Activated naive CD8-positive, alpha-beta T cell treated with anti-CD3 and anti-CD28 coated beads, Interleukin-2, amount 50 U/mL, for 16 hours (primary cell): ENCODE measurements around the gene IL1RAPL2.
A peak's percentile ranks its signal among the peaks of the same experiment; 100 is the strongest.
"Not testable (repeated sequence)": the region's sequence is repeated elsewhere in the genome, so short reads cannot be mapped to it uniquely, and the experiment has no call there.

Experiments
- DNase-seq: peaks from one replicate; pipeline ENCODE4 v3.0.0-alpha.2; 2020; ENCODE audit warnings: low read depth, low spot score

Gene IL1RAPL2

DNA sequence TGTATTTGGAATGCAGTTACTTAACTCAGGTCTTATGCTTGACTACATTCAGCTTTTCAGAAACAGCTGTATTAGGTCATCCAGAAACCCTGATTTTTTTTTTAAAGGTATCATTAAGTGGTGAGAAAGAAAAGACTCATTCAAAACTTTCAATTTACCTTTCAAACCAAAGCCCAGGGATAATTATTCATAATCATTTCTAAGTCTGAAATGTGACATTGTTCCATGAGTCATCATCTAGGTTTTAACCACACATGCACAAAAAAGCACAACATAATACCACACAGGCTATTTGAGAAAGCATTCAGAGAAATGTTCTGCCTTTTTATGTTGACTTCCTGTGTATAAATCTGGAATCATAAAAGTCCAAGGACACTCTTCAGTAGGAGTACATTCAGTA lies 288.2 kb downstream of the IL1RAPL2 start:
- DNase-seq, result no peak

DNA sequence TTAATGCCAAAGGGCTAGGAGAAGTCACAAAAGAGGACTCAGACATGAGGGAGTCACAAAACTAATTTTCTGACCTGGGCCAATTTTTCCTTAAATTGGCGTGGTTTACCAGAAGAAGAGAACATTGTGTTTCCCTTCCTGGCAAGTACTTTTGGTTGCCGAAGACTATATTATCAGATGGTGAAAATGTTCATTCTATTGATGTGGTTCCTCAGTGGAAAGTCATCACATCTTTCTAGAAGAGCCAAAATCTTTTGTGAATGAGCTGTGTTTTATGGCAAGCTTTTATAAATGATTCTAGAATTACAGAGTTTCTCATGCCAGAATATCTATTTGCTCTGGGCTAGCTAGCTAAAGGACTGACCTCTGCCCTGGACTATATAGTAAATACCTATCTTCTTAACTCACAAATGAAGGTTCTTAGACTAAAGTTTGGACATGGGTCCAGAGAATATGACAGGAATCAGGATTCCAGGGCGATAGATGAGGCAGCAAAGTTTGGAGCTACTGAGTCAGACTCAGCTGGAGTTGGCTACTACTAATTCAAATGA lies 288.9 kb downstream of the IL1RAPL2 start:
- no peak for DNase-seq

DNA sequence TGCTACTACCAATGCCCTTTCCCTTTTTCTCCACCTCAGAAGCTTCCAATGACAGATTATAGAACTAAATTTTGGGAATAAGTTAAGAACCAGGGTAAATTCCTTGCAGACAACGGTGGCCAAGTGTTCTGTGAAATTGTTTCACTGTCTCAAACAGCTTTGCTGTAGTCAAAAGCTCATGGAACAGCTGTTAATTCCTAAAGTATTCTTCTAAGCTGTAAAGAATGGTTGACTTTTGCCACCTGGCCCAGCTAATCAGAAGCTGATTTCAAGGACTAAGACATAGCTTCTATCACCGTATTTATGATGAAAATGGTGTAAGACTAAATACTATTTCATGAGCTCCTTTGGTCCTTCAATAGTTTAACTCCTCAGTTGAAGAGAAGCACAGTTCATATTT lies 297.5 kb downstream of the IL1RAPL2 start:
- DNase-seq, result no peak

DNA sequence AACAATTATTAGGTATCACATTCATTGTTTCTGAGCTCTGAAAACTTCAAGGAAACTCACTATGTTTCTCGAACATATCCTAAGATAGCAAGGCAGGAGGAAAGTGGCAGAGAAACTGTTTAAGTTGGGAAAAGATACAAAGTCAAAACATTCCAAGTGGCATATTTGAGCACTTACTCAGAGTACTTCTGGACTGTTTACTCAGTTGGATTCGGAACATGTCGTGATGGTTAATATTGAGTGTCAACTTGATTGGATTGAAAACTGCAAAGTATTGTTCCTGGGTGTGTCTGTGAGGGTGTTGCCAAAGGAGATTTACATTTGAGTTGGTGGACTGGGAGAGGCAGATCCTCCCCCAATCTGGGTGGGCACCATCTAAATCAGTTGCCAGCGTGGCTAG lies 298.3 kb downstream of the IL1RAPL2 start:
- DNase-seq, result no peak

DNA sequence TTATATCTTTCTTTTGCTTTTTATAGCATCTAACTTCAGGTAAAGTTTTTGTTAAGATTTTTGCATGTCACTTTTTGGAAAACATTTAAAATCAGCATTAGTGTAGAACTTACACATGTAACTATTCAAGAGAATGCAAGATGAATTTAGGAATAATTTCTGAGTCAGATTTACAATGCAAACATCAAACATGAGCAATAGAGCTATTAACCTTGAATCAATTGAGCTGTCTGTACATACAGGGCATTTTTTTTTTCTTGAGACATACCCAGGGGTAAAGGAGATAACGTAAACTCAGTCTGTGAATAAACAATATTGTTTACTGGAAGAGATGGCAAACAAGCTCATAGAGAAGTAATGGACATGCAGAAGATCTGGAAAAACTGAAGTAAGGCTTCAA lies 311.5 kb downstream of the IL1RAPL2 start:
- no peak for DNase-seq

DNA sequence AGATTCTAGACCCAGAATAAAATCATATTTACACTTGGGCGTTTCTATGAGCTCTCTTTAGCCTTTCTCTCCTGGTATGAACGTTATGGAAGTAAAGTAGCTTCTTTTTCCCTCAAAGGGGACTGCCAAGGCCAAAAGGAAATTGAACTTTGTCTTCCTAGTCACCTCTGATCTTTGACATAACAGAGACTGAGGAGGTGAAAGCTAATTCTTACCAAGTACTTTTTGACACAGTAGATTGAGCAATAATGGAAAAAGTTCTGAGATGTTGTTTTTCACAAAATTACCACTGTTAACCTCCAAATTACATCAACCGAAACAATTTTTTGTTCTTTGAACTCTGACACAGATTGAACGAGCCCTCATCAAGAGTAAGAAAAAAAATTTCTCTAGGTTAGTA lies 336.1 kb downstream of the IL1RAPL2 start:
- no peak for DNase-seq

DNA sequence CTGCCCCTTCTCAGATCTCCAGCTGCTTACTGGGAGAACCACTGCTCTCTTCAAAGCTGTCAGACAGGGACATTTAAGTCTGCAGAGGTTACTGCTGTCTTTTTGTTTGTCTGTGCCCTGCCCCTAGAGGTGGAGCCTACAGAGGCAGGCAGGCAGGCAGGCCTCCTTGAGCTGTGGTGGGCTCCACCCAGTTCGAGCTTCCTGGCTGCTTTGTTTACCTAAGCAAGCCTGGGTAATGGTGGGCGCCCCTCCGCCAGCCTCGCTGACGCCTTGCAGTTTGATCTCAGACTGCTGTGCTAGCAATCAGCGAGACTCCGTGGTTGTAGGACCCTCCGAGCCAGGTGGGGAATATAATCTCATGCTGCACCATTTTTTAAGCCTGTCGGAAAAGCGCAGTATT lies 343.7 kb downstream of the IL1RAPL2 start:
- DNase-seq, result not testable (repeated sequence)

DNA sequence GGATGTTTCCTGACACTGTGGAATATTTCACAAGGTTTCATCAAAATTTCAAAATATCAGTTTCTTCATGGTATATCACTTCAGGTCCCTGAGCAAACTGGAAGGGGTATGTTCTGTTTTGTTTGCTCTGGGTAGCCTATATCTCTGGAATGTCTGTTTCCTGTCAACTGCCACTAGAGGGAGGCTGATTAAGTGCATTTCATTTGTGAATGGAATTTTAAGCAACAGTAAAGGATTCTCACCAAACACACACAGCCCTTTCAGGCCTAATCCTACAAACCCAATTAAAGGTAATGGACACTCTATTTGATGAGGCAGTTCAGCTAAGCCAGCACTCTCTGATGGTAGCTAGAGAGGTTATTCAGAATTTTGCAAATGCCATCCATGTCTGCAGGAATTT lies 347.3 kb downstream of the IL1RAPL2 start:
- DNase-seq, result no peak

DNA sequence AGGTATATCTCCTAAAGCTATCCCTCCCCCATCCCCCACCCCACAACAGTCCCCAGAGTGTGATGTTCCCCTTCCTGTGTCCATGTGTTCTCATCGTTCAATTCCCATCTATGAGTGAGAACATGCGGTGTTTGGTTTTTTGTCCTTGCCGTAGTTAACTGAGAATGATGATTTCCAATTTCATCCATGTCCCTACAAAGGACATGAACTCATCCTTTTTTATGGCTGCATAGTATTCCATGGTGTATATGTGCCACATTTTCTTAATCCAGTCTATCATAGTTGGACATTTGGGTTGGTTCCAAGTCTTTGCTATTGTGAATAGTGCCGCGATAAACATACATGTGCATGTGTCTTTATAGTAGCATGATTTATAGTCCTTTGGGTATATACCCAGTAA lies 348.7 kb downstream of the IL1RAPL2 start:
- not testable (repeated sequence) for DNase-seq

DNA sequence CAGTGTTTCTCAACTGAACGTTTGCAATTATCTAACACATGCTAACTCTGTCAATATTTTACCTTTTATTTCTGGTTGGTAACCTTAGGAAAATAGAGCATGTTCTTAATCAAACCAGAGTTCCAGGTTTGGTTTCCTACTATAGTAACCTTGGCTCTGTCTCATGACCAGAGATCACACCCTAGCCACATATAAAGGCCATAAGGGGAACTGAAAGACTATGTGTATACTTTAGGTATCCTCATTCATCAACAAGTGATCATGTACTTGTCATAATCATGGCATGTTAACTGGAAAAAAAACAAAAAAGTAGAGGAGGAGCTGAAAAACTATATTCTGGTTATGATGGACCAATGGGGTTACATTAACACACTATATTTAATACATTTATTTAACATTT lies 352.1 kb downstream of the IL1RAPL2 start:
- DNase-seq, result no peak

DNA sequence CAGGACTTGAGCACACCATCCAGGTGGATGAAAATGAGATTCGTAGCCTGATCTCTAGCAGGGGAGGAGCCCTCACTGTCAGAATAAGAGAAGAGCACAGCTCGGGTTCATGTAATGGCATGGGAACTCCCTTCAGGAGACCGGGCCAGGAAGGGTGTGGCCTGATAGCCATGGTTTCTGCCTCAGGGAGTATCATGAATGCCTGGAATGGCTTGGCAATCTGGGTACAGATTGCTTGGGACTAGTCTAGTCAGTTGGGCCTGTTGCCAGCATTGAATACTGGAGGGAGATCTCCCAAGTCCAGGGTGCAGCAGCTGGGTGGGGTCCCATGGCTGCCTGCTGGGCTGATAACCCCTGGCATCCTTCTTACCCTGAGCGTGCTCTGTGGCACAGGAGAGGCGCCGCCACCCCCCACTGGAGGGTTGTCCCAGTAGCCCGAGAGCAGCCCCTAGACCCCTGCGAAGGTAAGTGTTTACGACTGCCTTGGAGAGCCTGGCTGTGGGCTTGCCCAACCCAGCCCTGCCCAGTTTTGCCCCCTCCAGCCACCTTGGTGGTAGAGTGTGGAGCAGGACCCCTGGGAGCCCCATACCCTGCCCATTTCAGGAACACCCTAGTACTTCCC lies 355.7 kb downstream of the IL1RAPL2 start:
- no peak for DNase-seq

DNA sequence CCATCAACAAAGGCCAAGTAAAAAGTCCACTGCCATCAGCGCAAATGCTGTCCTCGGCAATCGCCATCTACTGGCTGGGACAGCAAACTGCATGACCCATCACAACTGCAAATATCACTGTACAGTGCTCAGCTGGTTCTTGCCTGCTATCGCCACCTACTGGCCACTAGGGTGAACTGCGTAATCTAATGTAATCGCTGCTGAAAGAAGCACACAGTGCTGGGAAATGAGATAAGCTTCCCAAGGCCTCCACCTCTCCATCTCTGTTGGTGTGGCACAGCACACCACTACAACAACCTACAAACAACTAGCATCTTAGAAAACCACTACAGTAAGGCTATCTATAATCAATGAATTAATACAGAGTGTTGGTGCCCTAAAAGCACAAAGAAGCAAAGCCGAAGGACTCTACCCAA lies 356.2 kb downstream of the IL1RAPL2 start:
- peak; percentile 8 for DNase-seq

DNA sequence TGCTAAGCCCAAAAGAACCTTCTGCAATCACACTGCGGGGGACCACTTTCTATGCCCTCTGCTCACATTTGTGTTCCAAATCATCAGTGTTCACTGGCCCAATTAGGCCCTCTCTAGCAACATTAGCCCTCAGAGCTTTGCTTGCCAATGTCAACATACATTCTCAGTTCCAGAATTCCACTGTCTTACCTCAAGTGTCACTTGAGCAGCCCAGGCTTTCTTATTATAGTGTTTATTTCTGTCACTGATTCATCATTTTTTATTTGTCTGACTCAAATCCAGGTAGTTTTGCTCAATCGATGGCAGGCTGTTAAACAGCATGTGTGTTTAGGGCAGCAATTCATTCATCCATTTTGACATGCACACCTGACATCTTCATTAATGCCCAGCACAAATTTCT lies 363.3 kb downstream of the IL1RAPL2 start:
- DNase-seq, result no peak

DNA sequence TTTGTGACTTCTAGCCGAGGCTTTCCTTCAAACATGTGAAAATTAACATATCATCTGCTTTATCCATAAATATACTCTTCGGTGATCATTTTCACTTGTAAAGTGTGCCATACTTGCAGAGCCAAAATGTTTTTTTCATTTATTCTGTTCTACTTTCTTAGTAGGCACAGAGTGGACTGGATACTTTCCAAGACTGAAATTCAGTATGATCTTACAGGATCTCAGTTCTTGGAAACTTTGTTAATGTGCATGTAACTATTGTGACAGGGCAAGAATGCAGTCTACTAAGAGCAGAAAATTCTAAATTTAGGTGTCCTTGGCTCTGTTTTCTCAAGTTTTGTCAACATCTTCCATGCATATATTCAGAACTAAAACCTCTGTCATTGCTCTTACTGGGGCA lies 369.6 kb downstream of the IL1RAPL2 start:
- DNase-seq, result no peak

DNA sequence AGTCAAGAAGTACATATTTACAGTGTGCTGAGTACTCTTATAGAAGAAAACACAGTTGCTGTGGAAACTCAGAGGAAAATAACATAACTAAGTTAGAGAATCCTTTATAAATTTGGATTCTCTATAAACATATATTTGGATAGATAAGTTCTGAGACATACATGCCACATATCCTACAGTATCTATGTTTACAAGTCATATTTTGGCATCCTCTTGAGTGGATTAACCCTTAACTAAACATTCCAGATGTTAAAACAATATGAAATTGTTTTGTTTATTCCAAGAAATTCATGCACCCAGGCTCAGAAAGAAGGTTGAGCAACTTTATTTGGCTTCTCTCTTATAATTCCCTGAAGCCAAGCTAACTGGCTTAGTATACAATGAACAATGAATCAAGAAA lies 387.3 kb downstream of the IL1RAPL2 start:
- no peak for DNase-seq

DNA sequence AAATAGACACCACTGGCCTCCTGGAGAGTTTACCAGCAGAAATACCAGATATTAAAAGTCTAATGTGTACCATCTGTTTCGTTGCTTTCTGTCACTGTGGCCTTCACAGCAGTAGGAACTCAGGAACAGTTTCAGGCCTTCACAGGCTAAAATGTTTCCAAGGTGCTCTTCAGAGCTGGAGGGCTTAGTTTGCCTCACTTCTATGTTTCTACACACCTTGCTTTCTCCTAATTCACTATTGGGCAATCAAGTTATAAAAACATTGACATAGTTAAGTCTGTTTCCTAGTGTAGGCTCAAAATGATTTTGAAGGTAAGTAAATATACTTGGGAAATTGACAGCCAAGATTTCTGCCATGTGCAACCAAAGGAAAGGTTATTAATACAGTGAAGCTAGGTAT lies 395.9 kb downstream of the IL1RAPL2 start:
- no peak for DNase-seq

DNA sequence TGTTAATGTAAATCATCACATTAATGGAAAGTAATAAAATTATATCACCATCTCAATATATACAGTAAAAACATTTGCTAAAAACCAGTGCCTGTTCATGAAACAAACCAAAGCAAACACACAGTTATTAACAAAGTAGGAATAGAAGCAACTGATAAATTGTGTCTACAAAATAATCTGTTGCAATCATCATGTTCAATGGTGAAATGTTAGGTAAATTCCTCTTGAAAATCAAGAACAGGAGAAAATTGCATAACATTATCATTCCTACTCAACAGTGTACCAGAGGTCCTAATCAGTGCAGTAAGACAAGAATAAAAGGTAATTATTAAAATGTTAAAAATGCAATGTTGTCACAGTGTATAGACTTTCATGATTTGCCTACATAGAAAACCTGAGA lies 402.2 kb downstream of the IL1RAPL2 start:
- no peak for DNase-seq

DNA sequence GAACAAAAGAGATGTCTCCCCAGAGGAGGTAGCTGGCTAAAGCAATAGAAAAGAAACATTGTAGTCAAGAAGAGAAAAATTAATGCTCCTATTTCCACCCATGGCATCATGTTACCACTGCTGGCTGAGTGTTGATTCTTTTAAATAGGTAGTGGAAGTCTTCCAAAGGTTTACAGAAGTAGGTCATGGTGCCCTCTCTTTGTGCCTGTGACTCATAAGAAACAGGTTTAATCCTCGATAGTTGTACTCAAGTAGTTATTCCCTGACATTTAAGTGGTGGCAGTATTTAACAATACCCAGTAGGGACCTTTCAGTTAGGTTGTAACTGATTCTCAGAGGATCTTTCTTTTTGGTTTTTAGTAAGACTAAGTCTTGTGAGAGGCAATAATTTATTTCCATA lies 406.7 kb downstream of the IL1RAPL2 start:
- no peak for DNase-seq

DNA sequence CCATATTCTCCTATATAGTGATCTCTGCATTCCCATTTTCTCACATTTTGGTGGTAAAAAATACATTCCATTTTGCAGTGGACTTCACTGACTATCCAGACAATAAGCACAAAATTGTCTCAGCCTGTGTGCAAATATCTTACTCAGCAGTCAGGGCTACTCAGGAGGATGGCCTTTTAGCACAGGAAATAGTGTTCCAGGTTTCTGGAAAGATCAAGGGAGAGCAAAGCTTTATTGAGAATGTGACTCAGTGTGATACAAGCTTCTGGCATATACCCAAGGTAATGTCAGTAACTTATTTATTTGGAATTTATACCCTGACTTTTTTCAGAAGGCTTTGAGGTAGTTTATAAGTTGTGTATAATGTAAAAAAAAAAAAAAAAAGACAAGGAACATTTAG lies 421.1 kb downstream of the IL1RAPL2 start:
- DNase-seq, result no peak

DNA sequence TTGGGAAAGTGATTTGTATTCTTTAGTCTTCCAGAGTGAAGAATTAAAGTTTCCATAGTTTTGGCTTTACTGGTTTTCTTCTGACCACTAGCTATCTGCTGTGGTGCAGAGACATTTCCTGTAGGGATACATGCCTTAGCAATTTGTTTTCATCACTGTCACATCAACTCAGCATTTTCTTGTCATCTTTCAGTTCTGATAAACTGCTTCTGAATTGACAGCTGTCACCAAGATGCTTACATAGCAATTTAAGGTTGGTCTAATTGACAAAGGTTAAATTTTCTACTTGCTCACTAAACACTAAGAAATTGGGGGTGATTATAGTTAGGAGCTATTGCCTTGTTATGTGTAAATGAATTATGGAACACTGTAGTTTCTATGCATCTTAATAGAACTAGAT lies 422.0 kb downstream of the IL1RAPL2 start:
- no peak for DNase-seq

DNA sequence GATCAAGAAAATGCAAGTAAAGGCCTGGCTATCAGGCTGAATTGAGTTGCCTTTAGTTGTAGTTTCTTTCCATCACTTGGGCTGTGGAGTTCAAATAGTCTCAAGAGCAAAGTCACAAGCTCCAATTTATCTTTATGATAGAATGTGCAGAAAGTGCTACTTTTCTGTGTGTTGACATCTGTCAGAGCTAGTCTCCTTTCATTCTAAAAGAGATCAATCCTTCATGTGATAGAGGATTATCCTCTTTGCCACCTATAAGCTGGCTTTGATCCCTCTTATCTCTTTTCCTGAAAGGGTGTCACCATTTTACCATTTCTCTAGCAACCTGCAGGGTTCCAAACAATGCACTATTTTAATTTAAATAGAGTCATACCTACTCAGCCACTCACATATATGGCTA lies 429.5 kb downstream of the IL1RAPL2 start:
- no peak for DNase-seq

DNA sequence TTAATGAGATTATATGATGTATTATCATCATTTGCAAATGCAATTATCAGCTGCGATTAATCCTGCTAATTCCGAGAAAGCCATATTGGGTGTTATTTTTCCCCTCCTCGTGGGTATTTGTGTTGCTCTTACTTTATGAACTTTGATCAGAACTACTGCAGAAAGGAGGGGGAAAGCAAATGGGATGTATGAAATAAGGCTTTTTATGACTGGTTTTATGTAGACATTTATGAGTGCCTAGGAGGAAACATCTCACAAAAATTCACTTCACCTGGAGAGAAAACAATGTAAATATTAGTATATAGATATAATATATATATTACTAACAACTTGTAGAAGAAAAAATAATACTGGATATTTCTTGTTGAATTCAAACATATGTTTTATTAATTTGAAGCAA lies 440.1 kb downstream of the IL1RAPL2 start:
- no peak for DNase-seq

DNA sequence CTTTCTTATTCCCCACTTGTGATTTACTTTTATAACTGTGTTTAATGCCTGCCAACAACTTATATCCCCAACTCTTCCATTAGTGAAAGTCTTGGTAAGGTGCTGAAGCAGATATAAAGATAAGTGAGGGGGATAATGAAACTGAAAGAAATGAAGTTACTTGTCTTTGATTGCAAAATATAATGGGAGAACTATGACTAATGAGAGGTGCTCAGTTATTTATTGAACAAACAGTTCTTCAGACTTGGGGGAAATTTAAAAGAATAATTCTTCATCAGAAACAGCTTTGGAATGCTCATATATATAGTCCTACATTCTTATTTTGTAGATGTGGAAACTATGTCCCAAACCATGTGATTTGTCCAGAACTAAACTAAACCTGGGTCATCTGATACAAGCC lies 441.0 kb downstream of the IL1RAPL2 start:
- no peak for DNase-seq

DNA sequence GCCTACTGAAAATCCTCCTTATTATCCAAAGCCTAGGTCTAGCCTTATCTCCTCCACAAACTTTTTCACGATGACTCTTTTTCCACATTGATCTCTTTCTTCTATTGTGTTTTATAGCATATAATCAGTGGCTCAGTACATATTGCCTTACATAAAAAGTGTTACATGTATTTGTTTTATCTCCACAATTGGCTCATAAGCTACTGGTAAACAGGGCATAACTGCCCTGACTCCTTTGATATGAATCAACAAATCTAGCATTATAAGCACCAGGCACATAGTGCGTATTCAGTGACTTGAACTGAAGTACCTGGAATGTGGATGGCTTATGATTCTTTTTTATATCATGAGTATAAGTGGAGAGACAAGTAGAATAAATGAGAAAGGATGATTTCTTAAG lies 447.7 kb downstream of the IL1RAPL2 start:
- no peak for DNase-seq
